Effector CD4-positive, alpha-beta T cell (primary cell): Measurements from ENCODE around the gene SLMAP.
A peak's percentile ranks its signal among the peaks of the same experiment; 100 is the strongest.

ENCODE experiments used
- DNase-seq: peaks from one replicate; pipeline ENCODE4 v3.0.0-alpha.2; 2020

The SLMAP gene

GRCh38 chr3:57896031-57896430 is 139.9 kb downstream of the SLMAP start:
- no peak for DNase-seq

GRCh38 chr3:57896691-57897090 is 140.6 kb downstream of the SLMAP start:
- DNase-seq, result no peak

DNA sequence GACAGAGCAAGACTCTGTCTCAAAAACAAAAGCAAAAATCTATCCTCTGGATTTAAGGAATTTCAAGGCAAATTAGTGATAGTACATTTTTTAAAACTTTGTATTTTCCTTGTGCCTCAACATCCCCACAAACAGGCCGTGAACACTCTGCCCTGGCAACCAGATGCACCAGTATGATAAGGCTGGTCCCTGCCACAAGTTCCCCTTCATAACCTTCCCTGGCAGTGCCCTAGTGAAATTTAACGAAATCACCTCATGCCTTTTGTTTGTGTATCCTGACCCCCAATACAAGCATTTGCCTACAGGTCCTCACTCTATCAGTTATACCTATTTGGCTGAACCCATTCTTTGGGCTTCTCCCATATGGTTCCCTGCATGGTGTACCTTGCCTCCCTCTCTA is 144.7 kb downstream of the SLMAP start:
- DNase-seq, result no peak

DNA sequence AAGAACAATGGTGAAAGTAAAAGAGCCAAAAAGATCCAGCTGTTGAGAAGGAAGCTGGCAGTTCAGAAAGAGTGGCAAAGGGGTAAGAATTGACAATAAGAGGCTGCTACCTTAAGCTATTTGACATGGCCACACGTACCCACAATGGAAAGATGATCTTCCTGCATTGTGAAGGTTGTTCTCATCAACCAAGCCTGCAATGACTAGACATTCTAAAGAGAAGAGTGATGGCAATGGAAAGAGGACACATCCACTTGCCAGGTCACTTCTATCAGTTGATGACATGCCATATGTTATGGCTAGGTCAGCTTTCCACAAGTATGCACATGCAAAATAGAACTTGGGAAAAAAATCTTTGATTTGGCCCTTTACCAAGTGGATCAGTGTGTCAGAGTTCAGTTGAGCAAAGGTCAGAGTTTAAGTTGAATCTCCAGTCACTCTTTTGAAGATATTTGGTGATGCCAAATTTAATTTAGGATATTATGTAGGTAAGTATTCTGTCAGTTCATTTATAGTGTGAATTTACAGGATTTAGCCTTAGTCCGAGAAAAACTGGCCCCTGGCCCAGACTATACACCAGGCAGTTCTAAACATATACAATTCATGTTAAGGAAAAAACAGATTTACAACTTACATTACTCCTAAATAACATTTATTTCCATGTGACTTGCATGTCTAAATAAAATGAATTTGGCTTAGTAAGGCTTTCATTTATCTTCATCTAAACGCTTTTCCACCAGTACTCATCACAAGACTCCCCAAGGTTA is 147.2 kb downstream of the SLMAP start:
- no peak for DNase-seq

DNA sequence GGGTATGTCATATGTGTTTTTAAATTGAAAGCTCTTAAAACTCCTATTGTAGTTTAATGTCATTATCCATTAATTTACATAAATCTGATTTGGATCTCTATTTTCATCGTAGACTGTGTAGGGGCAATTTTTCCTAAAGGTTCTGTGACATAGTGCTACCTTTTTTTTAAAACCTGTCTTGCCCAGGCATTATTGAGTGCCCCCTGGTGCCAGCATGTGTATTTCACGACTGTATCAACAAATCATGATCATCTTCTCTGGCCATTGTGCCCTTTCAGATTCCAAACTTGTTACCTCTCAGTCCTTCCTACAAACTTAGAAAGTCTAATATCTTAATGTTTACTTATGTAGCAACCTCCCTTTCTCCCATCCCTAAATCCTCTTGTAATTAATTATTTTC is 154.9 kb downstream of the SLMAP start:
- DNase-seq, result peak; percentile 7

DNA sequence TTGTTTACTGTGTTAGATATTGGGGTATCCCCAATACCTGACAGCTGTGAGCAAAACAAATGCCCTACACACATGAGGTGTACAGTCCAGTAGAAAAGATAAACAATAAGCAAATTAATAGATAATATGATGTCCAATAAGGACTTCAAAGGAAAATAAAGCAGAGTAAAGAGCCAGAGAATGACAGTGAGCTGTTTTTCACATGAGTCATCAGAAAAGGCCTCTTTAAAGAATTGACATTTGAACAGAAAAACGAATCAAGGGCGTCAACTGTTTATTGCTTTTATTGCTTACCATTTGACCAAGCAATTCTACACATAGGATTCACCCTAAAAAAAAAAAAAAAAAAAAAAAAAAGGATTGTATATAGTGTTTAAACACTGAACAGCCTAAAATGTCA is 155.5 kb downstream of the SLMAP start:
- DNase-seq, result no peak

DNA sequence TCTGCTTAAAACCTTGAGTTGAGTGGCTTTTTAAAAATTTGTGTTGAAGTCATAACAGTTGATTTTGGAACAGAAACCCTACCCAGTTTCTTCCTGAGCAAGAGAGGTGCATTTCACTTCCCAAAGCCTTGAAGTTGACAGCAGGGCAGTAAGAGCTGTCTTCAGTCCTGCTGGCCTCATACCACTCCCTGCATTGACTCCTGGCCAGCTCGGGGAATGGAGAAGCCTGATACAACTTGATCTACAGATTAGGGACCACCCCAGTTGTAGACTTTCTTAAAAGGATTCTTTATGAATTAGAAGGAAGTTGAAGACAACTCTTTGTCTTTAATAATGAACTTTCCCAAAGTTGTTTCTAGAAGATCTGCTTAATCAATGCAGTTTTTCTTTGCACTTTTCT is 161.5 kb downstream of the SLMAP start:
- no peak for DNase-seq

DNA sequence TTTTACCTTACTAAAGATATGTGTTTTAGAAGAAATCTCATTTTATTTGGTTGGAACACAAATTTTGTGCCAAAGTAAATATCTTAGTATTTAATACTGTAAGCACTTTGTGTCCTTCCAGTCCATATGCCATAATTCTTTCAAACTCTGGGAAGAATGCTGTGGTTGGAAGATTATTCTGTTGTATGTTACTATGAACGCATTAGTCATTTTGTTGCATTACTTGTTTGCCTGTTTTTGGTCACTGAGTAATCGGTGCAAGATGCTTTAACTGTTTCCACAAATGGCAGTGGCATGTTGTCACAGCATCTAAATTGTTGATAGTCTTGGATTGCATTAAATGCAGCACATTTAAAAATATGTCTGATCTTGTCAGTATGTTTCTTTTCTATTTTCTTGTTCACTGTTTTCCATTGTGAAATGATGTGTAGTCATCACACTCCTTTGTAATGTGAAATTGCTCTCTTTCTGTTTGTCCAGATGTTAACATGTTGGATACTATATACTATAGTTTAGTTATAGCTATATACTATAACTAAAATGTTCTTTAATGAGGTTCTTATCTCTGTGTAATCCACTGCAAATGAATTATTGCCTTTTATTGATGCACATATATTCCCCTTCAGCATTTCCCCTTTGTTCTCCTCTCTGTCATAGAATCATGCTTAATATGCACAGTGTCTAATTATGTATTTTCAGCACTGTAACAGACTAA is 162.2 kb downstream of the SLMAP start:
- no peak for DNase-seq

- no peak for DNase-seq
These were observed 163.9 kb downstream of the SLMAP start for GRCh38 chr3:57919987-57920386.

DNA sequence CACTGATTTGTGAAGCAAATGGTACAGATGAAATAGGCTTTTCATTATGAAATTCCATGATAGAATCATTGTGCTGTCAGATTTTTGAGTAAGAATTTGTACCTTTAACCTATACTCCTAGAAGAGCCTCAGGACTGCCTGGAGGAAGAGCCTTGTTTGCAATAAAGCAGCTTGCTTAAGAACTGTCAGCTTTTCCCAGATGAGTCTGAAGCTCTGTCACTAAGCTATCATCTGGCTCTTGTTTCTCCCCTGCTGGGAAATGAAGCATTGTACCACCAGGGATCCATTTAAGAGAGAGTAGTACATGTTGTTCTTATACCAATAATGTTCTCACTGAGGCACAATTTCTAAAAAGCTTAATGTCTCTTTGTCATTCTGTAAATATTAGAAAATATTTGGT is 167.0 kb downstream of the SLMAP start:
- no peak for DNase-seq

GRCh38 chr3:57923752-57924151 is 167.6 kb downstream of the SLMAP start:
- DNase-seq, result no peak

DNA sequence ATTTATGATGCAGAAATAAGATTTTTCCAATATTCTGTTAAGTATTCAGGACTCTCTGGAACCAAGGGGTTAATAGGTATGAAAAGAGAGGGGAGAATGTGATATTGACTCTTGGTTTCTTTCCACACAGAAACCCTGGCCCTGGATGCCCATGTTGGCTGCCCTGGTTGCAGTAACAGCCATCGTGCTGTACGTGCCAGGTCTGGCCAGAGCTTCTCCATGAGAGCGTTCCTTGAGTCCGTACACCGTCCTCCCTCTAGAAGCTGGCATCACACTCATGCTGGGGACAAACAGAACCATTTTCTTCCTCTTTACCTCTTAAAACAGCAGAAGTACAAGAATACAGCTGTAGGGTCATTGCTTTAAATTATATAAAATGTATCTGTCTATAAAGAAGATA is 171.1 kb downstream of the SLMAP start:
- DNase-seq, result no peak

- DNase-seq, result no peak
These were observed 171.8 kb downstream of the SLMAP start for GRCh38 chr3:57927916-57928315.

GRCh38 chr3:57928511-57928910 is 172.4 kb downstream of the SLMAP start:
- DNase-seq, result no peak

DNA sequence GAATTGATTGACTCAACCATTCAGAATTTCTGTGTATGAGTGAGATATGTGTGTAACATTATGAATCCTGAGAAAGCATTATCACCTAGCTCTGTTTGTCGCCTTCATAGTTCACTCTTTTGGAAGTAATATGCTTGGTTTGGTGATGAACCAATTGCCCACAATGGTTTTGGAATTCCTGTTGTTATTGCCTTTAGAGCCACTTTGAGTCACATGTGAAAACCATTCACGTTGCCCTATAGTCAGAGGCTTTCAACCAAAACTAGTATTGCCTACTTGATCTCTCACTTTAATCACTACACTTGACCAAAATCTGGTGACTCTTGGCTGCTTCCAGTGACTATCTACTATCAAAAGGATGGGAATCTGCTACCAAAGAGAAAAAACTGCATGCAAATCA is 173.9 kb downstream of the SLMAP start:
- DNase-seq, result no peak

DNA sequence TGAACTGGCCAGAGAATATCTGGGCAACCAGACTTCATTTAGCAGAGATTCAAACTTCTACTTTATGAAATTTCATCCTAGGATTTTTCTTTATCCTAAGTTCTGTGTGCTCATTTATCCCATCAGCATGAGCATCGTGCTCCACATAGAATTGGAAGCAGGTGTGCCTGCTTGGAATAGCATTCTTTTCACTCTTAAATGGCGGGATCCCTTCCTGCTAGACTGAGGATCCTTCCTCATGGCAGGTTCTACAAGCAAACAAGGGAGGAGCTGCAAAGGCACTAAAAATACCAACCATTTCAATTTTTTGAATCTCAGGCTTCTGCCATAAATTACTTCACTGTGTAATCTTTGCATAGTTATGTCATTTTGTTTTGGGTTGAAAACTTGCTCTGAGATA is 177.5 kb downstream of the SLMAP start:
- no peak for DNase-seq

DNA sequence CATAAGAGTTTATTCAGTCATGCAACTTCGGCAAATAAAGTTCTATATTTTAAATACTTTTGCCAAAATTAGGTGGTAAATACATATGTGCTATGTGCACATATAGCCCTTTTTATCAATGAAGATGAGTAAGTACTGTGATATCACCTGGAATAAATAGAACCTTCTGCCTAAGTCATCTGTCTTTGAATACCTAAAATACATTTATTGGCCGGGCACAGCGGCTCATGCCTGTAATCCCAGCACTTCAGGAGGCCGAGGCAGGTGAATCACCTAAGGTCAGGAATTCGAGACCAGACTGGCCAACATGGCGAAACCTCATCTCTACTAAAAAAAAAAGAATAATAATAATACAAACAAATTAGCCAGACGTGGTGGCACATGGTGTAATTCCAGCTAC is 178.3 kb downstream of the SLMAP start:
- no peak for DNase-seq

DNA sequence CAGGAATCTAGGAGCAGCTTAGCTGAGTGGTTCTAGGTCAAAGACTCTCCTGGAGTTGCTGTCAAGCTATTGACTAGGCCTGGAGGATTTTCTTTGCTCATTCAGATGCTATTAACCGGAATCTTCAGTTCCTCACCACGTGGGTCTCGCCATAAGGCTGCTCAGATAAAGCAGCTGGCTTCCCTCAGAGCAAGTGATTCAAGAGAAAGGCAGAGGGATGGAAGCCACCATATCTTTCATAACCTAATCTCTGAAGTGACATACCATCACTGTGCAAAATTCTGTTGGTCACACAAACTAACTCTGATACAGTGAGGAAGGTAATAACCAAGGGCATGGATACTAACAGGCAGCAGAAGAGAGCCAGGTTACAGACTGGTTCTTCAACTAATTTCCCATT is 179.4 kb downstream of the SLMAP start:
- DNase-seq, result no peak

- no peak for DNase-seq
These were observed 181.0 kb downstream of the SLMAP start for GRCh38 chr3:57937092-57937491.

DNA sequence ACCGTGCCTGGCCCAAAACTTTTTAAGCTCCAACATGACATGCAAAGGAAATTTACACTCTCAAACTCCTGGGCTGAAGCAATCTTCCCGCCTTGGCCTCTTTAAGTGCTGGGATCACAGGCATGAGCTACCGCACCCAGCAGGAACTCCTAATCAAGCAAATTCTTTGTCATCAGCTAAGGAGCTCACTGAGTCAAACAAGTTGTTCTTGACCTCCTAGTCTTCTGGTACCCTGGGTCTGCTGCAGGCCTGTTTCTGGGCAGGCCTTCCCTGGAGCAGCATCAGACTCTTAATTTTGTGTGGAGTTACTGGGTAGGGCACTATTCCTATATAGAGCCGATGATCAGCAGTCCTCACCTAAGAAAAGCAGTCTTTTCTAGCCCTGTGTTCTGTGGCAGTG is 183.7 kb downstream of the SLMAP start:
- no peak for DNase-seq

DNA sequence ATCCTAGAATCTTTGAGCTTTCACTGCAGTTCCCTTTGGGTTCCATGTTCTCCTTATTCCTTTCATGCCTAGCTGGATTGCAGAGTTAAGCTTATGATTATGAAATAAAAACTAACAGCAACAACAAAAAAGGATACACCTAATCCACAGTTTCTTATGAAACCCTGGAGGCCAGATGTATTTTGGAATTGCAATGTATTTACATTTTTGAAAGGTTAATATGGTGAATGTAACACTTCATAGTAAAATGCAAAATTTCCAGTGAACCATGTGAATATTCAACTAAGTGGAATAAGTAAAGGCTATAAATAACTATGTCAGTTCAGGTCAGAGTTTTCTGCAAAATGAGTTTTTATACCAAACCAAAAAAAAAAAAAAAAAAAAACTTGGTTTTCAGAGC is 186.3 kb downstream of the SLMAP start:
- no peak for DNase-seq

DNA sequence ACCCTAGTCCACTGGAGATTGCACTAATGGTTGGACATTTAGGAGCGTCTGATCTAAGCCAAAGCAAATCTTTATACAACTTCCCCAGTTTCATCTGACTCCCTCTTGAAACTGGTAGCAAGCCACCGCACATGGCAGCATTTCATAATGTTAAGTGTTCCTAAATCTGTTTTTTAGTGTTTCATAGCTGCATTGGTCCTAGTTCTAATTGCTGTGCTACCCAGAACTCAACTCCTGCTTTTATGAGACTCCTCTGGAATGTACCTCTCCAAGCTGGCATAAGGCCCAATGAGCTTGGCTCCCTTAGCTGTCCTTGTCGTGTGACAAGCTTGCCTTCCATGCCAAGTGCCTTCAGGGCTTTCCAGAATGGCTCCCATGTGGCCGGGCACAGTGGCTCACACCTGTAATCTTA is 186.8 kb downstream of the SLMAP start:
- DNase-seq, result no peak

- no peak for DNase-seq
These were observed 187.7 kb downstream of the SLMAP start for GRCh38 chr3:57943525-57944495.
